ENCODE data around the gene MAPKAP1.
"Not testable (repeated sequence)": the region's sequence is repeated elsewhere in the genome, so short reads cannot be mapped to it uniquely, and the experiment has no call there.

The MAPKAP1 gene

GRCh38 chr9:125730168-125730567, 23.2 kb upstream of the MAPKAP1 start:
- DNase-seq (ENCODE audit: low spot score) = no peak

- DNase-seq (ENCODE audit: low spot score) = no peak
Observed at GRCh38 chr9:125726456-125727132, 19.6 kb upstream of the MAPKAP1 start.

DNA sequence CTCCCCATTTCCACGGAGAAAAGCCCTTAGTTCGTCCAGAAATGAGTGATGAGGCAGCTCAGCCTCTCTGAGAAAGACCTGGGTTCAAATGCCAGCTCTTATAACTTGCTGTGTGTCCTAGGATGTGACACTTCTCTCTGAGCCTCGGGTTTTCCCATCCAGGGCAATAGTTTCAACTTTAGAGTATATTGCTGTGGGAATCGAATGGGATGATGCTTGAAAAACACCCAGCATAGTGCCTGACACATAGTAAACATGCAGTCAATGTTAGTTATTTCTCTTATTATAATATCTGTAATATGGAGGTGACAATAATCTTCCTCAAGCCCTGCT, 430 bp upstream of the MAPKAP1 start:
- DNase-seq (ENCODE audit: low spot score) = no peak

GRCh38 chr9:125705893-125706292, 1.1 kb downstream of the MAPKAP1 start:
- no peak for DNase-seq (ENCODE audit: low spot score)

GRCh38 chr9:125703662-125704061, 3.3 kb downstream of the MAPKAP1 start:
- no peak for DNase-seq (ENCODE audit: low spot score)

- no peak for DNase-seq (ENCODE audit: low spot score)
Observed at GRCh38 chr9:125701351-125701750, 5.7 kb downstream of the MAPKAP1 start.

- DNase-seq (ENCODE audit: low spot score) = no peak
Observed at GRCh38 chr9:125700791-125701190, 6.2 kb downstream of the MAPKAP1 start.

GRCh38 chr9:125699870-125700269, 7.1 kb downstream of the MAPKAP1 start:
- DNase-seq (ENCODE audit: low spot score) = no peak

GRCh38 chr9:125696106-125696647, 10.8 kb downstream of the MAPKAP1 start:
- DNase-seq (ENCODE audit: low spot score) = no peak

GRCh38 chr9:125695548-125695947, 11.5 kb downstream of the MAPKAP1 start:
- DNase-seq (ENCODE audit: low spot score) = not testable (repeated sequence)

- DNase-seq (ENCODE audit: low spot score) = no peak
Observed at GRCh38 chr9:125694478-125694877, 12.5 kb downstream of the MAPKAP1 start.

GRCh38 chr9:125693492-125693891, 13.5 kb downstream of the MAPKAP1 start:
- DNase-seq (ENCODE audit: low spot score) = not testable (repeated sequence)

GRCh38 chr9:125691869-125692268, 15.1 kb downstream of the MAPKAP1 start:
- no peak for DNase-seq (ENCODE audit: low spot score)

GRCh38 chr9:125690679-125691078, 16.3 kb downstream of the MAPKAP1 start:
- no peak for DNase-seq (ENCODE audit: low spot score)

DNA sequence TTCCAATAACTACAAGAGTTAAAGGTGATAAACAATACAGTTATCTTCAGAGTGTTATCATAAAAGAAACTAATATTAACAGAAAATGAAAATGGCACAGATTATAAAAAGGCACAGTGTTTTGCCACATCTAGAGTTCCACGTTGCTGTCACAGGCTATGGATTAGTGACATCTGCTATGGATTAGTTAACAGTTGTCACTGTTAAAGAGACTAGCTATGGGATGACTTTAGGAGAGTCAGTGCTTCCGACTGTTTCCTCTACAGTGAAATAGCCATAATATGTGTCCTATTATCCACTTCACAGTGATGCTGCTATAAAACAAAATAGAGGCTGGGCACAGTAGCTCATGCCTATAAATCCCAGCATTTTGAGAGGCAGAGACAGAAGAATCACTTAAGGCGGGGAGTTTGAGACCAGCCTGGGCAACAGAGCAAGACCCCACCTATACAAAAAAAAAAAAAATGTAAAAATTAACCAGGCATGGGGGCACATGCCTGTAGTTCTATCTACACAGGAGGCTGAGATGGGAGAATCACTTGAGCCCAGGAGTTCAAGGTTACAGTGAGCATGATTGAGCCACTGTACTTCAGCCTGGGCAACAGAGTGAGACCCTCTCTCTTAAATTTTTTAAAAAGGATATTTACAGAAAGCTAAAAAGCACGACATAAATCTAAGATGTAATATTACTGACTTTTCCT, 19.7 kb downstream of the MAPKAP1 start:
- no peak for DNase-seq (ENCODE audit: low spot score)

- no peak for DNase-seq (ENCODE audit: low spot score)
Observed at GRCh38 chr9:125685167-125685566, 21.8 kb downstream of the MAPKAP1 start.

- peak; percentile 35 for DNase-seq (ENCODE audit: low spot score)
Observed at GRCh38 chr9:125683486-125683885, 23.5 kb downstream of the MAPKAP1 start.

GRCh38 chr9:125682340-125682739, 24.7 kb downstream of the MAPKAP1 start:
- no peak for DNase-seq (ENCODE audit: low spot score)

DNA sequence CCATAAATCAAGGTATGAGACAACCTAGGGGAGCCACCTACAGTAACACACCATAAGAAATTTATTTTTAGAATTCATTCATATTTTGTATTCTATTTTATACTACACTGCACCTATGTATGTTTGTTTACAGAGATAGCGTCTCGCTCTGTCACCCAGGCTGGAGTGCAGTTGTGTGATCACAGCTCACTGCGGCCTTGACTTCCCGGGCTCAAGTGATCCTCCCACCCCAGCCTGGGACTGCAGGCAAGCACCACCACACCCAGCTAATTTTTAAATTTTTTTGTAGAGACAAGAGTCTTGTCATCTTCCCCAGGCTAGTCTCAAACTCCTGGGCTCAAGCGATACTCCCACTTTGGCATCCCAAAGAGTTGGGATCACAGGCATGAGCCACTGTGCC, 25.4 kb downstream of the MAPKAP1 start:
- no peak for DNase-seq (ENCODE audit: low spot score)

- DNase-seq (ENCODE audit: low spot score) = no peak
Observed at GRCh38 chr9:125681086-125681622, 25.9 kb downstream of the MAPKAP1 start.

GRCh38 chr9:125680445-125680844, 26.6 kb downstream of the MAPKAP1 start:
- DNase-seq (ENCODE audit: low spot score) = no peak

GRCh38 chr9:125679597-125680189, 27.3 kb downstream of the MAPKAP1 start:
- DNase-seq (ENCODE audit: low spot score) = no peak
